AML-193 (cell line): ENCODE measurements around the gene YIF1A.
"Not testable (repeated sequence)": the region's sequence is repeated elsewhere in the genome, so short reads cannot be mapped to it uniquely, and the experiment has no call there.

Source experiments
- DNase-seq, 2 experiments: peaks; one replicate each; lab custom pipeline; 2025; lab: John Stamatoyannopoulos, UW

The YIF1A gene

GRCh38 chr11:66311965-66312548 is 23.1 kb upstream of the YIF1A start:
- DNase-seq, result peak; percentile 82 to 88

GRCh38 chr11:66311470-66311964 is 22.6 kb upstream of the YIF1A start:
- DNase-seq, result no peak

- not testable (repeated sequence) for DNase-seq
Observed at GRCh38 chr11:66310803-66311440, 22.0 kb upstream of the YIF1A start.

GRCh38 chr11:66310324-66310723 is 21.4 kb upstream of the YIF1A start:
- no peak for DNase-seq

- no peak for DNase-seq
Observed at GRCh38 chr11:66309475-66309874, 20.5 kb upstream of the YIF1A start.

GRCh38 chr11:66302656-66303055 is 13.7 kb upstream of the YIF1A start:
- DNase-seq, result no peak

- no peak for DNase-seq
Observed at GRCh38 chr11:66299186-66299585, 10.2 kb upstream of the YIF1A start.

GRCh38 chr11:66297610-66298009 is 8.7 kb upstream of the YIF1A start:
- DNase-seq, result no peak

- no peak for DNase-seq
Observed at GRCh38 chr11:66294626-66295620, 6.0 kb upstream of the YIF1A start.

- no peak for DNase-seq
Observed at GRCh38 chr11:66293777-66294625, 5.1 kb upstream of the YIF1A start.

GRCh38 chr11:66293352-66293751 is 4.4 kb upstream of the YIF1A start:
- DNase-seq, result no peak

GRCh38 chr11:66292543-66293332 is 3.8 kb upstream of the YIF1A start:
- no peak for DNase-seq

- no peak for DNase-seq
Observed at GRCh38 chr11:66291706-66292542, 3.0 kb upstream of the YIF1A start, which contains the start of gene TMEM151A. TMEM151A (plus strand) TSS chr11:66291894; CDS start chr11:66292014, 120 bp downstream.

GRCh38 chr11:66291303-66291705 is 2.4 kb upstream of the YIF1A start:
- DNase-seq, result no peak

- DNase-seq, result no peak
Observed at GRCh38 chr11:66290330-66290621, 1.3 kb upstream of the YIF1A start.

- peak; percentile 52 to 56 for DNase-seq
Observed at GRCh38 chr11:66289548-66290329, 796 bp upstream of the YIF1A start.

- DNase-seq, result peak in 1 of 2 experiments; percentile 5
Observed at GRCh38 chr11:66287889-66288670, 863 bp downstream of the YIF1A start.

- DNase-seq, result peak; percentile 34 to 63
Observed at GRCh38 chr11:66287211-66287888, 1.6 kb downstream of the YIF1A start.
